Osteocyte (in vitro differentiated cells): ENCODE measurements around the gene PACSIN2. TPM values are rescaled to one million over a fixed set of nuclear protein-coding genes. Genes with fewer than 3 reads are reported as not detected.

Experiments
- DNase-seq: peaks from one replicate; pipeline ENCODE4 v3.0.0; 2021; ENCODE audit warnings: mixed read lengths; ENCODE audit not compliant: unreplicated experiment; ENCODE audit errors: extremely low spot score
- H3K27ac Mint-ChIP-seq: one replicate; pipeline ENCODE4 v1.8.0; 2021; ENCODE audit warnings: mild to moderate bottlenecking, mixed read lengths; ENCODE audit not compliant: unreplicated experiment
- H3K27me3 Mint-ChIP-seq: one replicate; pipeline ENCODE4 v1.8.0; 2021; ENCODE audit warnings: mixed read lengths; ENCODE audit not compliant: unreplicated experiment
- H3K36me3 Mint-ChIP-seq: one replicate; pipeline ENCODE4 v1.8.0; 2021; ENCODE audit warnings: mixed read lengths; ENCODE audit not compliant: unreplicated experiment
- H3K4me1 Mint-ChIP-seq: one replicate; pipeline ENCODE4 v1.8.0; 2021; ENCODE audit warnings: mixed read lengths; ENCODE audit not compliant: unreplicated experiment
- H3K4me3 Mint-ChIP-seq: one replicate; pipeline ENCODE4 v1.8.0; 2021; ENCODE audit warnings: mild to moderate bottlenecking, moderate library complexity, mixed read lengths; ENCODE audit not compliant: unreplicated experiment
- H3K9me3 Mint-ChIP-seq: one replicate; pipeline ENCODE4 v1.8.0; 2021; ENCODE audit warnings: mixed read lengths; ENCODE audit not compliant: unreplicated experiment
- total RNA-seq: library from RNA; stranded (reverse); gene quantifications from 2 replicates; pipeline ENCODE4 v1.2.1, GENCODE V29; 2021
- TF ChIP-seq, protein P1 (sequence below): fragments of 200-600 bp; sonication (generic); IDR thresholded peaks from 2 replicates; pipeline ENCODE4 v1.5.0; 2021; ENCODE audit warnings: antibody characterized with exemption, mild to moderate bottlenecking, moderate library complexity

Gene PACSIN2
- total RNA-seq, 1 donor from 2014 or later: 51.7 TPM

GRCh38 chr22:42834177-42834949, 180.6 kb downstream of the PACSIN2 start:
- Mint-ChIP-seq H3K4me1 (peaks cover under 1% of the 10 kb centered on the region), H3K4me3 (no peak overlapping the region), H3K36me3 (peaks cover 24% of the 10 kb centered on the region), H3K27me3 (no peaks in the 10 kb centered on the region), H3K27ac (no peak overlapping the region), H3K9me3 (no peaks in the 10 kb centered on the region)
- DNase-seq: no peak
- TF ChIP-seq, protein P1, sequence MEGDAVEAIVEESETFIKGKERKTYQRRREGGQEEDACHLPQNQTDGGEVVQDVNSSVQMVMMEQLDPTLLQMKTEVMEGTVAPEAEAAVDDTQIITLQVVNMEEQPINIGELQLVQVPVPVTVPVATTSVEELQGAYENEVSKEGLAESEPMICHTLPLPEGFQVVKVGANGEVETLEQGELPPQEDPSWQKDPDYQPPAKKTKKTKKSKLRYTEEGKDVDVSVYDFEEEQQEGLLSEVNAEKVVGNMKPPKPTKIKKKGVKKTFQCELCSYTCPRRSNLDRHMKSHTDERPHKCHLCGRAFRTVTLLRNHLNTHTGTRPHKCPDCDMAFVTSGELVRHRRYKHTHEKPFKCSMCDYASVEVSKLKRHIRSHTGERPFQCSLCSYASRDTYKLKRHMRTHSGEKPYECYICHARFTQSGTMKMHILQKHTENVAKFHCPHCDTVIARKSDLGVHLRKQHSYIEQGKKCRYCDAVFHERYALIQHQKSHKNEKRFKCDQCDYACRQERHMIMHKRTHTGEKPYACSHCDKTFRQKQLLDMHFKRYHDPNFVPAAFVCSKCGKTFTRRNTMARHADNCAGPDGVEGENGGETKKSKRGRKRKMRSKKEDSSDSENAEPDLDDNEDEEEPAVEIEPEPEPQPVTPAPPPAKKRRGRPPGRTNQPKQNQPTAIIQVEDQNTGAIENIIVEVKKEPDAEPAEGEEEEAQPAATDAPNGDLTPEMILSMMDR: no peak

GRCh38 chr22:42833104-42833503, 181.8 kb downstream of the PACSIN2 start:
- peaks cover 5% of the 10 kb centered on the region for H3K4me1 Mint-ChIP-seq
- TF ChIP-seq, protein P1: no peak
- no peaks in the 10 kb centered on the region for H3K27me3 Mint-ChIP-seq
- H3K36me3 Mint-ChIP-seq: peaks cover 29% of the 10 kb centered on the region
- no peak for DNase-seq
- no peaks in the 10 kb centered on the region for H3K9me3 Mint-ChIP-seq
- H3K27ac Mint-ChIP-seq: no peak overlapping the region
- no peak overlapping the region for H3K4me3 Mint-ChIP-seq

DNA sequence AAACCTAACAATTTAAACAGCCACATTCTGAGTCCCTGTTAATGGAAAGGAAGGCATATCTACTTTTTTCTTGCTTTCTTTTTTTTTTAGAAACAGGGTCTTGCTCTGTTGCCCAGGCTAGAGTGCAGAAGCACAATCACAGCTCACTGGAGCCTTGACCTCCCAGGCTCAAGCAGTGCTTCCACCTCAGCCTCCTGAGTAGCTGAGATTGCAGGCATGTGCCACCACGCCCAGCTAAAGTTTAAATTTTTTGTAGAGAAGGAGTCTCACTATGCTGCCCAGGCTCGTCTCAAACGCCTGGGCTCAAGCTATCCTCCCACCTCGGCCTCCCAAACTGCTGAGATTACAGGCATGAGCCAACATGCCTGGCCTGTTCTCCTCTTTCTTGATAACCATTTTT, 183.2 kb downstream of the PACSIN2 start:
- TF ChIP-seq, protein P1: no peak
- Mint-ChIP-seq H3K4me1 (peaks cover 5% of the 10 kb centered on the region), H3K27ac (no peak overlapping the region), H3K36me3 (peaks cover 30% of the 10 kb centered on the region), H3K27me3 (no peaks in the 10 kb centered on the region), H3K4me3 (no peak overlapping the region), H3K9me3 (no peaks in the 10 kb centered on the region)
- DNase-seq: peak; percentile 32

GRCh38 chr22:42830161-42830560, 184.8 kb downstream of the PACSIN2 start:
- H3K4me1 Mint-ChIP-seq: peaks cover 5% of the 10 kb centered on the region
- TF ChIP-seq, protein P1: no peak
- no peaks in the 10 kb centered on the region for H3K9me3 Mint-ChIP-seq
- no peak overlapping the region for H3K27ac Mint-ChIP-seq
- DNase-seq: peak; percentile 54
- no peaks in the 10 kb centered on the region for H3K27me3 Mint-ChIP-seq
- H3K36me3 Mint-ChIP-seq: peaks cover 27% of the 10 kb centered on the region
- H3K4me3 Mint-ChIP-seq: no peak overlapping the region

- TF ChIP-seq, protein P1: no peak
- Mint-ChIP-seq H3K4me1 (peaks cover 5% of the 10 kb centered on the region), H3K27me3 (no peaks in the 10 kb centered on the region), H3K4me3 (no peak overlapping the region), H3K27ac (peak overlapping the region; percentile 29), H3K9me3 (no peaks in the 10 kb centered on the region), H3K36me3 (peaks cover 26% of the 10 kb centered on the region)
- DNase-seq: peak; percentile 19
Observed at GRCh38 chr22:42829302-42829701, 185.6 kb downstream of the PACSIN2 start.
